Gastrocnemius medialis (tissue), 4 donors: ENCODE results near the gene CPSF3. TPM values are rescaled to one million over a fixed set of nuclear protein-coding genes. Genes with fewer than 3 reads are reported as not detected.

ENCODE experiments used
- ATAC-seq, 2 donors: fragments of 150-250 bp; one replicate each; pipeline ENCODE4 v1.9.1; 2016
- DNase-seq, 2 donors: peaks; one replicate each; pipeline ENCODE4 v3.0.0-alpha.2; 2019
- H3K27ac ChIP-seq, 4 donors: fragments of 200-600 bp; sonication (generic); 1 replicate in 1 of 4; 2 replicates in 3 of 4; pipeline ENCODE4 v1.5.1; 2016 to 2018; ENCODE audit warnings: mild to moderate bottlenecking in 2 of 4, moderate library complexity in 1 of 4
- H3K27me3 ChIP-seq, 3 donors: fragments of 200-600 bp; sonication (generic) in 2 of 3; 1 replicate in 1 of 3; 2 replicates in 2 of 3; pipeline versions ENCODE4 v1.5.1 to v1.6.0; 2016 to 2019; ENCODE audit warnings: mild to moderate bottlenecking in 1 of 3, moderate library complexity in 1 of 3
- H3K36me3 ChIP-seq, 2 donors: fragments of 200-600 bp; sonication (generic) in 1 of 2; one replicate each; pipeline ENCODE4 v1.5.1; 2017 to 2018
- H3K4me1 ChIP-seq, 2 donors: fragments of 200-600 bp; sonication (generic) in 1 of 2; one replicate each; pipeline ENCODE4 v1.5.1; 2016 to 2017; ENCODE audit warnings: mild to moderate bottlenecking in 2 of 2
- H3K4me3 ChIP-seq, 4 donors: fragments of 200-600 bp; sonication (generic) in 3 of 4; 1 replicate in 1 of 4; 2 replicates in 3 of 4; pipeline ENCODE4 v1.5.1; 2016 to 2019; ENCODE audit warnings: mild to moderate bottlenecking in 2 of 4
- H3K9me3 ChIP-seq, 3 donors: fragments of 200-600 bp; sonication (generic) in 2 of 3; 1 replicate in 1 of 3; 2 replicates in 2 of 3; pipeline ENCODE4 v1.5.1; 2016 to 2019
- POLR2A ChIP-seq, 2 donors: fragments of 450-650 bp; IDR thresholded peaks; one replicate each; pipeline ENCODE4 v1.6.1; 2017; ENCODE audit warnings: antibody characterized with exemption in 2 of 2, mild to moderate bottlenecking in 2 of 2, moderate library complexity in 2 of 2
- in situ Hi-C, 4 donors: fragments of 200-750 bp; cut with MboI; loops; one replicate each; pipeline versions ENCODE4 v1.15.0 to v1.8.0; 2017; ENCODE audit warnings: low sequenced_read_pairs in 4 of 4
- intact Hi-C: fragments of 100-400 bp; cut with DNase I; formaldehyde crosslinking; loops from one replicate; pipeline ENCODE4 v1.15.1; 2023; ENCODE audit warnings: low total_unique reads
- total RNA-seq, 4 donors: library from RNA; depleted of rRNA; stranded (reverse); fragments of >200 nt; gene quantifications; one replicate each; pipeline versions ENCODE4 v1.1.0 to v1.2.3, GENCODE V29; 2016
- TF ChIP-seq, protein P1 (sequence below), 5 experiments: fragments of 450-650 bp in 3 of 5; fragments of 200-600 bp in 2 of 5; sonication (generic) in 2 of 5; IDR thresholded peaks in 4 of 5; conservative IDR thresholded peaks in 1 of 5; 1 replicate in 4 of 5; 2 replicates in 1 of 5; pipeline ENCODE4 v1.5.1; 2016 to 2019; ENCODE audit warnings: antibody characterized with exemption in 5 of 5, mild to moderate bottlenecking in 3 of 5, moderate library complexity in 3 of 5

CPSF3 gene
- total RNA-seq, 4 donors from 2014 or later: 20.9 to 51.8 (median 24.1) TPM

DNA sequence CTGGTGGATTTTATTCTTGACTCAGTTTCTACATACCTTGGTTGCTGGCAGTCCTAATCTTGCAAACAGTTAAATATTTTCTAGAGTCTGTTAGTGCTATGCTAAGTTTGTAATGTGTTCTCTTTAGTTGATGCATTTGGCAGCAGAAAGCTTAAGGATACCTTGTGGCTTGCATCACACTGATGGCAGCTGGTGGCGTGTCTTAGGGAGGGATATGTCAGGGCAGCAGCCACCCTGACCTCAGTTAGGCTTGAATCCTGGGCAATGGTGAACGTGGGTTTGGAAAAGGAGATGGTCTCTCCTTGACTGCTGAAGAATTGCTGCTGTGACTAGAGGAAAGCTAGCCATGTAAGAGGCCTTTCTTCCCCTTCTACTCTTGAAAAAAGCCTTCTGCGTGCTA, 55.1 kb downstream of the CPSF3 start:
- peak in 1 of 2 donors; percentile 18 for ATAC-seq
- Histone ChIP-seq H3K27me3 (no peaks in the 10 kb centered on the region), H3K9me3 (no peaks in the 10 kb centered on the region), H3K4me1 (peaks cover 21 to 42% of the 10 kb centered on the region in 2 donors), H3K4me3 (no peak overlapping the region), H3K36me3 (peaks cover 8 to 37% of the 10 kb centered on the region in 2 donors), H3K27ac (peak overlapping the region in 3 of 4 donors; percentile 7 to 92 (median 40))
- DNase-seq: peak in 1 of 2 donors; percentile 32
- in situ Hi-C loops: no loop called here
- intact Hi-C loops: loop anchor here (5.0 to 10.0 kb wide), 2 partner anchors 149 to 286 kb away; no protein-coding TSS in a partner anchor
- TF ChIP-seq, protein P1, sequence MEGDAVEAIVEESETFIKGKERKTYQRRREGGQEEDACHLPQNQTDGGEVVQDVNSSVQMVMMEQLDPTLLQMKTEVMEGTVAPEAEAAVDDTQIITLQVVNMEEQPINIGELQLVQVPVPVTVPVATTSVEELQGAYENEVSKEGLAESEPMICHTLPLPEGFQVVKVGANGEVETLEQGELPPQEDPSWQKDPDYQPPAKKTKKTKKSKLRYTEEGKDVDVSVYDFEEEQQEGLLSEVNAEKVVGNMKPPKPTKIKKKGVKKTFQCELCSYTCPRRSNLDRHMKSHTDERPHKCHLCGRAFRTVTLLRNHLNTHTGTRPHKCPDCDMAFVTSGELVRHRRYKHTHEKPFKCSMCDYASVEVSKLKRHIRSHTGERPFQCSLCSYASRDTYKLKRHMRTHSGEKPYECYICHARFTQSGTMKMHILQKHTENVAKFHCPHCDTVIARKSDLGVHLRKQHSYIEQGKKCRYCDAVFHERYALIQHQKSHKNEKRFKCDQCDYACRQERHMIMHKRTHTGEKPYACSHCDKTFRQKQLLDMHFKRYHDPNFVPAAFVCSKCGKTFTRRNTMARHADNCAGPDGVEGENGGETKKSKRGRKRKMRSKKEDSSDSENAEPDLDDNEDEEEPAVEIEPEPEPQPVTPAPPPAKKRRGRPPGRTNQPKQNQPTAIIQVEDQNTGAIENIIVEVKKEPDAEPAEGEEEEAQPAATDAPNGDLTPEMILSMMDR (IDR thresholded peaks at IDR 0.05 in 4 of 5, conservative IDR thresholded peaks at IDR 0.05 in 1 of 5): no peak
- no peak for TF ChIP-seq POLR2A (IDR thresholded peaks at IDR 0.05)

DNA sequence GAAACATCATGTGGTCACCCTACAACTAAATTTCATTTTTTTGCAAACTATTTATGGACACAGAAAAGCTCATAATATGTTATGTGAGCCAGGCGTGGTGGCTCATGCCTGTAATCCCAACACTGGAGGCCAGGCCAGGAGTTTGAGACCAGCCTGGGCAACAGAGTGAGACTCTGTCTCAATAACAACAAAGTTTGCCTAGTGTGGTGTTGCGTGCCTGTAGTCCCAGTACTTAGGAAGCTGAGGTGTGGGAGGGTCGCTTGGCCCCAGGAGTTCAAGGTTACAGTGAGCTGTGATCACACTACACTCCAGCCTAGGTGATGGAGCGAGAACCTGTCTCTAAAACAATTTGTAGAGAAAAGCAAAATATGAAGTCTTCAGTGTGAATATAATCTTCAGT, 56.7 kb downstream of the CPSF3 start:
- peaks cover 8 to 53% of the 10 kb centered on the region in 2 donors for H3K36me3 ChIP-seq

DNA sequence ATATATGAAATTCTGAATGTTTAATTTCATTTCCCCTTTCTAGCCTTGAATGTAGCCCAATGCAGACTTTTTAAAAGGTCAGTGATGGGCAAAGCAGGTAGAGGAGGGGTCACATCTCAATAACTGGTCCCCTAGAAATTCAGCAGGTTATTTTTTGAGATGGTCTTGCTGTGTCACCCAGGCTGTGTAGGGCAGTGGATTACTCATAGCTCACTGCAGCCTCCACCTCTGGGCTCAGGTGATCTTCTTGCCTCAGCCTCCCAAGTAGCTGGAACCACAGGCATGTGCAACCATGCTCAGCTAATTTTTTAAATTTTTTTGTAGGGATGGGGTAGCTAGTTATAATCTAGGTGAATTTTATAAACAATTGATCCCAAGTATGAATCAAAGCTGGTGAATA, 59.7 kb downstream of the CPSF3 start:
- Histone ChIP-seq H3K4me3 (no peak overlapping the region), H3K4me1 (peaks cover 2 to 11% of the 10 kb centered on the region in 2 donors), H3K27me3 (no peaks in the 10 kb centered on the region), H3K9me3 (no peaks in the 10 kb centered on the region), H3K36me3 (peaks cover 14 to 83% of the 10 kb centered on the region in 2 donors), H3K27ac (peak overlapping the region in 1 of 4 donors; percentile 1)
- DNase-seq: no peak
- TF ChIP-seq POLR2A (IDR thresholded peaks at IDR 0.05): no peak
- TF ChIP-seq, protein P1 (IDR thresholded peaks at IDR 0.05 in 4 of 5, conservative IDR thresholded peaks at IDR 0.05 in 1 of 5): no peak
- no peak for ATAC-seq
- intact Hi-C loops (no loop called here), in situ Hi-C loops (no loop called here)

More for the DNA sequence above, 56.7 kb downstream of the CPSF3 start:
- H3K27me3 ChIP-seq: no peaks in the 10 kb centered on the region
- TF ChIP-seq, protein P1 (IDR thresholded peaks at IDR 0.05 in 4 of 5, conservative IDR thresholded peaks at IDR 0.05 in 1 of 5): no peak
- no peak for TF ChIP-seq POLR2A (IDR thresholded peaks at IDR 0.05)
- no peak overlapping the region for H3K4me3 ChIP-seq
- peaks cover 21 to 38% of the 10 kb centered on the region in 2 donors for H3K4me1 ChIP-seq
- H3K9me3 ChIP-seq: no peaks in the 10 kb centered on the region
- ATAC-seq (no peak), DNase-seq (no peak)
- in situ Hi-C loops (no loop called here), intact Hi-C loops (no loop called here)
- H3K27ac ChIP-seq: peak overlapping the region in 1 of 4 donors; percentile 6

DNA sequence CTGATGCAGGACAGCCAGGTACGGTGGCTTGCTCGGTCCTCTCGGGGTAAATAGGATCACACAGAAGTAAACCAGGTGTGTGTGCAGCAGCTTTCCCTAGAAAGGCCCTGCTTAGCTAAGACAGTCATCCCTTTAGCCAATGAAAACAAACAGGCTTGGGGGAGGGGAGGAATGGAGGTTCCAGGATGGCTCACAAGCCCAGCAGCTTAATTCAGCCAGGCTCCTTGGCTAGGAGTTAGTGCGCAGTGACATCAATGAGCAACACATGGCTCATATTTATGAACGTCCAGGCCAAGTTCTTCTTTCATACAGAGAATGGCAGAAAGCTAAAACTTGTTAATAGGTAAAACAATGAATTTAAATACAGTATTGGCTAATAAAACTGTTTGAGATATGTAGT, 61.1 kb downstream of the CPSF3 start:
- Histone ChIP-seq H3K27ac (no peak overlapping the region), H3K27me3 (no peaks in the 10 kb centered on the region), H3K4me1 (no peaks in the 10 kb centered on the region), H3K36me3 (peaks cover 14 to 95% of the 10 kb centered on the region in 2 donors), H3K4me3 (no peak overlapping the region), H3K9me3 (no peaks in the 10 kb centered on the region)
- TF ChIP-seq, protein P1 (IDR thresholded peaks at IDR 0.05 in 4 of 5, conservative IDR thresholded peaks at IDR 0.05 in 1 of 5): no peak
- TF ChIP-seq POLR2A (IDR thresholded peaks at IDR 0.05): no peak
- no peak for DNase-seq
- intact Hi-C loops: no loop called here
- in situ Hi-C loops: no loop called here
- peak in 1 of 2 donors; percentile 10 for ATAC-seq
